Neural cell (in vitro differentiated cells): ENCODE data around the gene KRTAP29-1. TPM values are rescaled to one million over a fixed set of nuclear protein-coding genes. Genes with fewer than 3 reads are reported as not detected.

Source experiments
- H2AFZ ChIP-seq: fragments of 200-600, 300-800 bp; sonication (generic), shearing (Covaris generic); 2 replicates; pipeline ENCODE4 v1.6.0; 2014; ENCODE audit warnings: low read depth, mild to moderate bottlenecking, antibody characterized with exemption, low read length, moderate library complexity
- H3F3A ChIP-seq: fragments of 200-600 bp; shearing (Covaris generic); 2 replicates; pipeline ENCODE4 v1.6.1; 2016; ENCODE audit warnings: mild to moderate bottlenecking, moderate library complexity, mixed read lengths, antibody characterized with exemption, low read length; ENCODE audit not compliant: insufficient read depth, poor library complexity, severe bottlenecking
- H3K27ac ChIP-seq: fragments of 200-600, 300-800 bp; sonication (generic), shearing (Covaris generic); 2 replicates; pipeline ENCODE4 v1.5.1; 2014; ENCODE audit warnings: mild to moderate bottlenecking, low read length, moderate library complexity
- H3K27me3 ChIP-seq: fragments of 300-800, 200-600 bp; sonication (generic), shearing (Covaris generic); 2 replicates; pipeline ENCODE4 v1.6.0; 2014; ENCODE audit warnings: mild to moderate bottlenecking, low read depth, low read length, moderate library complexity; ENCODE audit not compliant: insufficient read depth
- H3K36me3 ChIP-seq: fragments of 300-800, 200-600 bp; sonication (generic), shearing (Covaris generic); 2 replicates; pipeline ENCODE4 v1.5.1; 2014; ENCODE audit warnings: mild to moderate bottlenecking, antibody characterized with exemption, low read length, moderate library complexity; ENCODE audit not compliant: insufficient read depth
- H3K4me2 ChIP-seq: fragments of 300-800, 200-600 bp; sonication (generic), shearing (Covaris generic); 2 replicates; pipeline ENCODE4 v1.6.0; 2014; ENCODE audit warnings: mild to moderate bottlenecking, low read length
- H3K4me3 ChIP-seq: fragments of 300-800, 200-600 bp; sonication (generic), shearing (Covaris generic); 2 replicates; pipeline ENCODE4 v1.5.1; 2014; ENCODE audit warnings: mild to moderate bottlenecking, low read length, moderate library complexity
- H3K79me2 ChIP-seq: fragments of 200-600 bp; shearing (Covaris generic); replicated peaks from 2 replicates; pipeline ENCODE4 v1.6.0; 2014; ENCODE audit warnings: mild to moderate bottlenecking, low read length, moderate library complexity; ENCODE audit not compliant: insufficient read depth
- H3K9ac ChIP-seq: fragments of 300-800, 200-600 bp; sonication (generic), shearing (Covaris generic); 2 replicates; pipeline ENCODE4 v1.6.1; 2016; ENCODE audit warnings: mild to moderate bottlenecking, low read length, mixed read lengths
- H3K9me2 ChIP-seq: fragments of 200-600 bp; shearing (Covaris generic); 2 replicates; pipeline ENCODE4 v1.6.1; 2016; ENCODE audit warnings: mild to moderate bottlenecking, low read length, mixed read lengths; ENCODE audit not compliant: insufficient read depth
- H3K9me3 ChIP-seq: fragments of 200-600, 300-800 bp; sonication (generic), shearing (Covaris generic); 2 replicates; pipeline ENCODE4 v1.6.1; 2016; ENCODE audit warnings: mild to moderate bottlenecking, mixed run types, low read length, moderate library complexity, mixed read lengths
- H4K20me1 ChIP-seq: fragments of 200-600 bp; shearing (Covaris generic); 2 replicates; pipeline ENCODE4 v1.6.1; 2016; ENCODE audit warnings: mild to moderate bottlenecking, mixed run types; ENCODE audit not compliant: insufficient read depth
- CTCF ChIP-seq: fragments of 450-650 bp; IDR thresholded peaks from 2 replicates; pipeline ENCODE4 v1.5.1; 2014; ENCODE audit warnings: antibody characterized with exemption, mild to moderate bottlenecking, moderate library complexity; ENCODE audit not compliant: poor library complexity, severe bottlenecking
- EP300 ChIP-seq: fragments of 450-650 bp; conservative IDR thresholded peaks from 2 replicates; pipeline ENCODE4 v1.6.1; 2014; ENCODE audit warnings: antibody characterized with exemption, mild to moderate bottlenecking, moderate library complexity; ENCODE audit not compliant: poor library complexity, severe bottlenecking
- EZH2 ChIP-seq: fragments of 200-600, 300-800 bp; shearing (Covaris generic), sonication (generic); IDR thresholded peaks from 2 replicates; pipeline ENCODE4 v1.6.1; 2014; ENCODE audit warnings: antibody characterized with exemption, low read length, borderline replicate concordance, mild to moderate bottlenecking; ENCODE audit not compliant: insufficient read depth, poor library complexity, severe bottlenecking
- MXI1 ChIP-seq: fragments of 450-650 bp; conservative IDR thresholded peaks from 2 replicates; pipeline ENCODE4 v1.6.1; 2014; ENCODE audit warnings: antibody characterized with exemption, mild to moderate bottlenecking; ENCODE audit not compliant: poor library complexity, severe bottlenecking
- POLR2AphosphoS5 ChIP-seq: IDR thresholded peaks from 2 replicates; pipeline ENCODE4 v1.6.1; 2012
- RAD21 ChIP-seq: fragments of 450-650 bp; conservative IDR thresholded peaks from 2 replicates; pipeline ENCODE4 v1.6.1; 2014; ENCODE audit warnings: antibody characterized with exemption, mild to moderate bottlenecking, moderate library complexity
- REST ChIP-seq: IDR thresholded peaks from 2 replicates; pipeline ENCODE4 v1.6.1; 2012; ENCODE audit warnings: borderline replicate concordance
- SMC3 ChIP-seq: fragments of 450-650 bp; conservative IDR thresholded peaks from 2 replicates; pipeline ENCODE4 v1.6.1; 2014; ENCODE audit warnings: antibody characterized with exemption, mild to moderate bottlenecking, moderate library complexity; ENCODE audit not compliant: poor library complexity
- TAF1 ChIP-seq: IDR thresholded peaks from 2 replicates; pipeline ENCODE4 v1.6.1; 2012; ENCODE audit warnings: low read depth
- polyA plus RNA-seq: library from polyadenylated mRNA; depleted of rRNA; stranded (reverse); fragments of >200 nt; gene quantifications from 2 replicates; pipeline ENCODE4 v1.2.3, GENCODE V29; 2014

The KRTAP29-1 gene
- polyA plus RNA-seq, 1 donor from 2014 or later, result not detected

GRCh38 chr17:41307647-41308046 is 5.0 kb upstream of the KRTAP29-1 start:
- no peaks in the 10 kb centered on the region for H3F3A ChIP-seq
- no peak for TF ChIP-seq EP300
- no peak for TF ChIP-seq EZH2
- TF ChIP-seq RAD21, result no peak
- TF ChIP-seq SMC3, result no peak
- no peak for TF ChIP-seq REST
- TF ChIP-seq CTCF, result no peak
- no peak for TF ChIP-seq TAF1
- TF ChIP-seq POLR2AphosphoS5, result no peak
- TF ChIP-seq MXI1, result no peak
- H3K9ac ChIP-seq, result no peak overlapping the region
- no peaks in the 10 kb centered on the region for H3K79me2 ChIP-seq
- H2AFZ ChIP-seq, result no peak overlapping the region
- H3K27ac ChIP-seq, result no peak overlapping the region
- H3K9me3 ChIP-seq, result no peaks in the 10 kb centered on the region
- H3K4me3 ChIP-seq, result no peak overlapping the region
- no peaks in the 10 kb centered on the region for H3K27me3 ChIP-seq
- no peak overlapping the region for H3K4me2 ChIP-seq
- no peaks in the 10 kb centered on the region for H4K20me1 ChIP-seq
- H3K36me3 ChIP-seq, result no peaks in the 10 kb centered on the region
- H3K9me2 ChIP-seq, result no peaks in the 10 kb centered on the region

DNA sequence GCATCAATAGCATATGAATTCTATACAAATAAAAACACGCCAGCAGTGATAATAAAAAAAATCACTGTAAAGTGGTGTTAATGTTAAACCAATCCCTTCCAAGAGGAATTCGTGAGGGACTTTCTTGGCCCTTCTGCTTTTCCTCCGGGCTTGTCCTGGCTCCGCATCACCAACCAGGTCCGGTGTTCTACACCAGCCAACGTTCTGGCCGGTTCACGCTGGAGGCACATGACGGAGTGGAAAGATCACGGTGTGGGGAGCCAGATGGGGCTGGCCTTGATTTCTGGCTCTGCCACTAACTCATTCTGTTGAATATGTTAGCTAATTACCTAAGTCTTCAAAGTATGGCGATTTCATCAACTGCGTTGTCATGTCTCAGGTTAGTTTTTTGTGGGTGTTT is 1.4 kb upstream of the KRTAP29-1 start:
- no peaks in the 10 kb centered on the region for H3K9me2 ChIP-seq
- TF ChIP-seq POLR2AphosphoS5 (no peak), MXI1 (no peak), SMC3 (no peak), EP300 (no peak), CTCF (no peak), RAD21 (no peak), REST (no peak), EZH2 (no peak), TAF1 (no peak)
- H3K36me3 ChIP-seq, result no peaks in the 10 kb centered on the region
- no peak overlapping the region for H3K9ac ChIP-seq
- no peaks in the 10 kb centered on the region for H3K79me2 ChIP-seq
- H3K27ac ChIP-seq, result no peak overlapping the region
- no peak overlapping the region for H3K4me2 ChIP-seq
- no peaks in the 10 kb centered on the region for H3K9me3 ChIP-seq
- H2AFZ ChIP-seq, result no peak overlapping the region
- H3F3A ChIP-seq, result no peaks in the 10 kb centered on the region
- H4K20me1 ChIP-seq, result no peaks in the 10 kb centered on the region
- H3K4me3 ChIP-seq, result no peak overlapping the region
- no peaks in the 10 kb centered on the region for H3K27me3 ChIP-seq
